ENCODE data around the gene MYBBP1A.

MYBBP1A gene

GRCh38 chr17:4506892-4507291 lies 48.3 kb downstream of the MYBBP1A start:
- DNase-seq (ENCODE audit: extremely low read depth, low read depth) = no peak
- TF ChIP-seq CTCF (IDR thresholded peaks at IDR 0.05; ENCODE audit: low read depth, low read length, missing control alignments) = no peak
- no peak overlapping the region for H3K4me3 ChIP-seq (replicated peaks; ENCODE audit: low read depth, low read length)

GRCh38 chr17:4506175-4506813 lies 48.9 kb downstream of the MYBBP1A start:
- no peak for TF ChIP-seq CTCF (IDR thresholded peaks at IDR 0.05; ENCODE audit: low read depth, low read length, missing control alignments)
- no peak overlapping the region for H3K4me3 ChIP-seq (replicated peaks; ENCODE audit: low read depth, low read length)
- DNase-seq (ENCODE audit: extremely low read depth, low read depth) = no peak

GRCh38 chr17:4505187-4505586 lies 50.0 kb downstream of the MYBBP1A start:
- TF ChIP-seq CTCF (IDR thresholded peaks at IDR 0.05; ENCODE audit: low read depth, low read length, missing control alignments) = no peak
- no peak overlapping the region for H3K4me3 ChIP-seq (replicated peaks; ENCODE audit: low read depth, low read length)
- no peak for DNase-seq (ENCODE audit: extremely low read depth, low read depth)

GRCh38 chr17:4504188-4504587 lies 51.0 kb downstream of the MYBBP1A start:
- H3K4me3 ChIP-seq (replicated peaks; ENCODE audit: low read depth, low read length) = no peak overlapping the region
- DNase-seq (ENCODE audit: extremely low read depth, low read depth) = no peak
- no peak for TF ChIP-seq CTCF (IDR thresholded peaks at IDR 0.05; ENCODE audit: low read depth, low read length, missing control alignments)

- no peak for TF ChIP-seq CTCF (IDR thresholded peaks at IDR 0.05; ENCODE audit: low read depth, low read length, missing control alignments)
- DNase-seq (ENCODE audit: extremely low read depth, low read depth) = no peak
Measured at GRCh38 chr17:4503283-4504025, 51.7 kb downstream of the MYBBP1A start.

GRCh38 chr17:4502466-4503154 lies 52.6 kb downstream of the MYBBP1A start:
- no peak for DNase-seq (ENCODE audit: extremely low read depth, low read depth)
- no peak overlapping the region for H3K4me3 ChIP-seq (replicated peaks; ENCODE audit: low read depth, low read length)
- TF ChIP-seq CTCF (IDR thresholded peaks at IDR 0.05; ENCODE audit: low read depth, low read length, missing control alignments) = no peak

More at GRCh38 chr17:4503283-4504025, 51.7 kb downstream of the MYBBP1A start:
- H3K4me3 ChIP-seq (replicated peaks; ENCODE audit: low read depth, low read length) = no peak overlapping the region
